Activated T-cell treated with anti-CD3 and anti-CD28 coated beads for 24 hours (primary cell): ENCODE results near the gene VEGFB.

ENCODE experiments used
- DNase-seq: peaks from one replicate; pipeline ENCODE4 v3.0.0-alpha.2; 2020; ENCODE audit warnings: low read depth

The VEGFB gene

GRCh38 chr11:64233913-64234586 is at the start of gene VEGFB:
VEGFB (plus strand) TSS chr11:64234584; CDS start chr11:64234834, 250 bp downstream.
- DNase-seq, result peak; percentile 64

- DNase-seq, result no peak
These were observed 49.1 kb upstream of the VEGFB start for GRCh38 chr11:64185175-64185692.

- DNase-seq, result peak; percentile 98
These were observed 48.5 kb upstream of the VEGFB start, which contains the start of gene STIP1 for GRCh38 chr11:64185693-64186491. STIP1 (plus strand) TSS chr11:64186171; CDS start chr11:64186262, 91 bp downstream.

- DNase-seq, result peak; percentile 26
These were observed 47.8 kb upstream of the VEGFB start for GRCh38 chr11:64186492-64187165.

GRCh38 chr11:64192434-64192833 is 42.0 kb upstream of the VEGFB start:
- DNase-seq, result no peak

GRCh38 chr11:64196626-64197025 is 37.8 kb upstream of the VEGFB start:
- DNase-seq, result no peak

- no peak for DNase-seq
These were observed 35.9 kb upstream of the VEGFB start for GRCh38 chr11:64198511-64198910.

- DNase-seq, result no peak
These were observed 32.8 kb upstream of the VEGFB start for GRCh38 chr11:64201543-64201942.

GRCh38 chr11:64202992-64203391 is 31.4 kb upstream of the VEGFB start:
- no peak for DNase-seq

- no peak for DNase-seq
These were observed 30.8 kb upstream of the VEGFB start for GRCh38 chr11:64203421-64204079.

- DNase-seq, result no peak
These were observed 30.3 kb upstream of the VEGFB start for GRCh38 chr11:64204080-64204440.

GRCh38 chr11:64204464-64204989 is 29.9 kb upstream of the VEGFB start:
- DNase-seq, result peak; percentile 64

- peak; percentile 72 for DNase-seq
These were observed 27.7 kb upstream of the VEGFB start, which contains the start of gene FERMT3 for GRCh38 chr11:64206457-64207255. FERMT3 (plus strand) TSS chr11:64206721; CDS start chr11:64207365, 644 bp downstream.

- peak; percentile 75 for DNase-seq
These were observed 26.9 kb upstream of the VEGFB start for GRCh38 chr11:64207256-64208085.

- no peak for DNase-seq
These were observed 26.1 kb upstream of the VEGFB start for GRCh38 chr11:64208086-64208795.

GRCh38 chr11:64208796-64209562 is 25.4 kb upstream of the VEGFB start:
- no peak for DNase-seq

- no peak for DNase-seq
These were observed 24.9 kb upstream of the VEGFB start for GRCh38 chr11:64209563-64209843.

GRCh38 chr11:64210301-64211020 is 23.9 kb upstream of the VEGFB start:
- no peak for DNase-seq
